A549 (cell line): ENCODE measurements around the gene TMEM106B. TPM values are rescaled to one million over a fixed set of nuclear protein-coding genes. Genes with fewer than 3 reads are reported as not detected.

Source experiments
- ATAC-seq, 2 experiments: fragments of 200-7000 bp in 1 of 2; fragments of >200 bp in 1 of 2; cut with Nextera tagmentation in 1 of 2; cut with Tn5 transposase in 1 of 2; 3 replicates each; pipeline versions ENCODE4 v1.8.0 to v1.9.1; 2018 to 2020; ENCODE audit warnings: mild to moderate bottlenecking in 1 of 2, moderate library complexity in 1 of 2
- CTCF ChIA-PET: fragments of 300-600 bp; sonication (Branson Sonifier 250); formaldehyde crosslinking; extraction: SDS; loops from one replicate; lab custom pipeline; 2021; ENCODE audit warnings: antibody characterized with exemption, inconsistent platforms; lab: Yijun Ruan, JAX
- POLR2A ChIA-PET: fragments of 350-600 bp; formaldehyde crosslinking; extraction: SDS; loops from one replicate; lab custom pipeline; 2021; ENCODE audit warnings: antibody characterized with exemption, inconsistent platforms; lab: Yijun Ruan, JAX
- DNase-seq, 2 experiments: peaks; one replicate each; pipeline versions ENCODE4 v3.0.0 to v3.0.0-alpha.2; 2011 to 2016; ENCODE audit warnings: low read depth in 1 of 2, low spot score in 1 of 2
- FAIRE-seq: peaks from 2 replicates; lab custom pipeline; 2011; peaks lifted over from hg19 to GRCh38; lab: Jason Lieb, UNC
- H3K27ac ChIP-seq, 2 experiments: fragments of >200 bp; sonication (Bioruptor Twin); formaldehyde crosslinking; 3 replicates each; pipeline ENCODE4 v1.5.1; 2016 to 2017
- H3K4me1 ChIP-seq: fragments of >200 bp; sonication (Bioruptor Twin); formaldehyde crosslinking; 3 replicates; pipeline ENCODE4 v1.6.1; 2016
- H3K4me2 ChIP-seq: fragments of >200 bp; sonication (Bioruptor Twin); formaldehyde crosslinking; 3 replicates; pipeline ENCODE4 v1.6.1; 2016
- H3K4me3 ChIP-seq: fragments of >200 bp; sonication (Bioruptor Twin); formaldehyde crosslinking; 3 replicates; pipeline ENCODE4 v1.5.1; 2016
- H3K9me3 ChIP-seq: fragments of >200 bp; sonication (Bioruptor Twin); formaldehyde crosslinking; 3 replicates; pipeline ENCODE4 v1.6.1; 2016
- CEBPB ChIP-seq, 2 experiments: fragments of >200 bp in 1 of 2; sonication (Bioruptor Twin) in 1 of 2; formaldehyde crosslinking in 1 of 2; IDR thresholded peaks; 2 replicates each; pipeline ENCODE4 v1.6.1; 2012 to 2016
- CHD2 ChIP-seq: fragments of 150-350 bp; IDR thresholded peaks from 2 replicates; pipeline ENCODE4 v1.6.1; 2014; ENCODE audit warnings: low read length; ENCODE audit not compliant: partially characterized antibody
- CTCF ChIP-seq: fragments of >200 bp; sonication (Bioruptor Twin); formaldehyde crosslinking; IDR thresholded peaks from 3 replicates; pipeline ENCODE4 v1.5.1; 2016
- ESRRA ChIP-seq: fragments of 150-350 bp; IDR thresholded peaks from 2 replicates; pipeline ENCODE4 v1.6.1; 2014; ENCODE audit warnings: mild to moderate bottlenecking, low read length, borderline replicate concordance
- HOXB13 ChIP-seq: fragments of 250-450 bp; sonication (Bioruptor Pico); IDR thresholded peaks from 2 replicates; pipeline ENCODE4 v1.5.0; 2020; ENCODE audit warnings: low read depth, mild to moderate bottlenecking, moderate library complexity
- HOXB5 ChIP-seq: fragments of 250-450 bp; sonication (Bioruptor Pico); IDR thresholded peaks from 2 replicates; pipeline ENCODE4 v1.5.0; 2020; ENCODE audit warnings: mild to moderate bottlenecking, moderate library complexity
- JUN ChIP-seq, 2 experiments: fragments of >200 bp; sonication (Bioruptor Twin); formaldehyde crosslinking; IDR thresholded peaks; 2 replicates in 1 of 2; 3 replicates in 1 of 2; pipeline ENCODE4 v1.6.1; 2016 to 2017
- KDM1A ChIP-seq: fragments of 200-600 bp; sonication (generic); IDR thresholded peaks from 2 replicates; pipeline ENCODE4 v1.6.1; 2016; ENCODE audit warnings: low read depth, mild to moderate bottlenecking
- KDM5A ChIP-seq: fragments of 200-600 bp; sonication (generic); IDR thresholded peaks from 2 replicates; pipeline ENCODE4 v1.6.1; 2016; ENCODE audit warnings: antibody characterized with exemption, mild to moderate bottlenecking
- NPAS2 ChIP-seq: fragments of 250-450 bp; sonication (Bioruptor Pico); IDR thresholded peaks from 2 replicates; pipeline ENCODE4 v1.8.0; 2022; ENCODE audit warnings: mild to moderate bottlenecking, moderate library complexity, borderline replicate concordance
- NR3C1 ChIP-seq: fragments of >200 bp; sonication (Bioruptor Twin); formaldehyde crosslinking; IDR thresholded peaks from 3 replicates; pipeline ENCODE4 v1.6.1; 2017
- PHF8 ChIP-seq: fragments of 200-600 bp; sonication (generic); IDR thresholded peaks from 2 replicates; pipeline ENCODE4 v1.6.1; 2016; ENCODE audit warnings: low read depth, mild to moderate bottlenecking, antibody characterized with exemption, moderate library complexity, borderline replicate concordance
- RAD21 ChIP-seq, 2 experiments: fragments of >200 bp in 1 of 2; sonication (Bioruptor Twin) in 1 of 2; formaldehyde crosslinking in 1 of 2; IDR thresholded peaks in 1 of 2; conservative IDR thresholded peaks in 1 of 2; 2 replicates in 1 of 2; 3 replicates in 1 of 2; pipeline ENCODE4 v1.6.1; 2012 to 2018; ENCODE audit warnings: inconsistent platforms in 1 of 2
- RNF2 ChIP-seq: fragments of 200-600 bp; sonication (generic); IDR thresholded peaks from 2 replicates; pipeline ENCODE4 v1.6.1; 2016; ENCODE audit warnings: low read depth, mild to moderate bottlenecking, antibody characterized with exemption, moderate library complexity, borderline replicate concordance
- SREBF2 ChIP-seq: fragments of 450-650 bp; IDR thresholded peaks from 2 replicates; pipeline ENCODE4 v1.6.1; 2014; ENCODE audit warnings: mild to moderate bottlenecking, moderate library complexity
- TFCP2L1 ChIP-seq: fragments of 250-450 bp; sonication (Bioruptor Pico); IDR thresholded peaks from 2 replicates; pipeline ENCODE4 v1.5.0; 2021; ENCODE audit warnings: mild to moderate bottlenecking
- ZC3H11A ChIP-seq: fragments of 450-650 bp; IDR thresholded peaks from 2 replicates; pipeline ENCODE4 v1.6.1; 2014; ENCODE audit warnings: antibody characterized with exemption, mild to moderate bottlenecking
- ZFP36 ChIP-seq: fragments of 450-650 bp; IDR thresholded peaks from 2 replicates; pipeline ENCODE4 v1.6.1; 2014; ENCODE audit warnings: borderline replicate concordance; ENCODE audit not compliant: partially characterized antibody
- WGBS: methylation state at CpG from one replicate; pipeline ENCODE4 v1.1.6; 2017; ENCODE audit errors: missing lambda C conversion rate; 5-methylcytosine and 5-hydroxymethylcytosine counted together
- polyA plus RNA-seq, 4 experiments: library from polyadenylated mRNA; depleted of rRNA in 3 of 4; stranded (reverse); fragments of >200 nt; fragmentation: RNase III in 1 of 4; extraction: RNeasy Plus Mini Kit Qiagen cat#74134 plus additional on column Dnase treatment in 1 of 4; gene quantifications; 2 replicates in 3 of 4; 3 replicates in 1 of 4; pipeline ENCODE4 v1.2.3, GENCODE V29; 2011 to 2017
- TF ChIP-seq, protein P1 (sequence below): fragments of 250-450 bp; sonication (Bioruptor Pico); IDR thresholded peaks from 2 replicates; pipeline ENCODE4 v1.5.0; 2021; ENCODE audit warnings: mild to moderate bottlenecking, moderate library complexity, borderline replicate concordance
- TF ChIP-seq, protein P2 (sequence below): fragments of 250-450 bp; sonication (Bioruptor Pico); IDR thresholded peaks from 2 replicates; pipeline ENCODE4 v1.5.0; 2020; ENCODE audit warnings: low read depth, mild to moderate bottlenecking, moderate library complexity
- TF ChIP-seq, protein P3 (sequence below): fragments of >200 bp; sonication (Bioruptor Twin); formaldehyde crosslinking; IDR thresholded peaks from 3 replicates; pipeline ENCODE4 v1.6.1; 2016

The TMEM106B gene
- polyA plus RNA-seq, 2 of the 4 experiments (the other 2 are of a cell fraction) = 70.9 to 123 TPM

- H3K4me1 ChIP-seq = no peaks in the 10 kb centered on the region
- CTCF ChIA-PET = interaction anchor here (0.9 kb wide), 1 partner anchor 48 kb away, joined by 3 read pairs; no protein-coding TSS in a partner anchor
- no peaks in the 10 kb centered on the region for H3K9me3 ChIP-seq
- POLR2A ChIA-PET = no interaction called here
- no peak overlapping the region for H3K4me2 ChIP-seq
- WGBS = 19% methylated on average over 1 of the region's 1 CpG
- peak; percentile 23 for FAIRE-seq
- H3K4me3 ChIP-seq = no peak overlapping the region
- no peak for TF ChIP-seq CEBPB (IDR thresholded peaks at IDR 0.05)
- TF ChIP-seq, protein P1, sequence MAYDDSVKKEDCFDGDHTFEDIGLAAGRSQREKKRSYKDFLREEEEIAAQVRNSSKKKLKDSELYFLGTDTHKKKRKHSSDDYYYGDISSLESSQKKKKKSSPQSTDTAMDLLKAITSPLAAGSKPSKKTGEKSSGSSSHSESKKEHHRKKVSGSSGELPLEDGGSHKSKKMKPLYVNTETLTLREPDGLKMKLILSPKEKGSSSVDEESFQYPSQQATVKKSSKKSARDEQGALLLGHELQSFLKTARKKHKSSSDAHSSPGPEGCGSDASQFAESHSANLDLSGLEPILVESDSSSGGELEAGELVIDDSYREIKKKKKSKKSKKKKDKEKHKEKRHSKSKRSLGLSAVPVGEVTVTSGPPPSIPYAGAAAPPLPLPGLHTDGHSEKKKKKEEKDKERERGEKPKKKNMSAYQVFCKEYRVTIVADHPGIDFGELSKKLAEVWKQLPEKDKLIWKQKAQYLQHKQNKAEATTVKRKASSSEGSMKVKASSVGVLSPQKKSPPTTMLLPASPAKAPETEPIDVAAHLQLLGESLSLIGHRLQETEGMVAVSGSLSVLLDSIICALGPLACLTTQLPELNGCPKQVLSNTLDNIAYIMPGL = no peak
- DNase-seq = no peak
- ATAC-seq = no peak
- no peak overlapping the region for H3K27ac ChIP-seq
Measured at GRCh38 chr7:12287901-12288300, 76.8 kb downstream of the TMEM106B start.

GRCh38 chr7:12289996-12290395, 78.9 kb downstream of the TMEM106B start:
- no peak for FAIRE-seq
- Histone ChIP-seq H3K4me3 (no peak overlapping the region), H3K4me2 (no peak overlapping the region), H3K4me1 (no peaks in the 10 kb centered on the region), H3K9me3 (no peaks in the 10 kb centered on the region), H3K27ac (no peak overlapping the region)
- DNase-seq = no peak
- ATAC-seq = no peak
- TF ChIP-seq, protein P2, sequence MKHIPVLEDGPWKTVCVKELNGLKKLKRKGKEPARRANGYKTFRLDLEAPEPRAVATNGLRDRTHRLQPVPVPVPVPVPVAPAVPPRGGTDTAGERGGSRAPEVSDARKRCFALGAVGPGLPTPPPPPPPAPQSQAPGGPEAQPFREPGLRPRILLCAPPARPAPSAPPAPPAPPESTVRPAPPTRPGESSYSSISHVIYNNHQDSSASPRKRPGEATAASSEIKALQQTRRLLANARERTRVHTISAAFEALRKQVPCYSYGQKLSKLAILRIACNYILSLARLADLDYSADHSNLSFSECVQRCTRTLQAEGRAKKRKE (CRISPR knock-in tag) = no peak
- no peak for TF ChIP-seq NR3C1
- TF ChIP-seq RAD21 (conservative IDR thresholded peaks at IDR 0.05 in 1 of 2, IDR thresholded peaks at IDR 0.05 in 1 of 2) = no peak
- TF ChIP-seq HOXB5 (CRISPR knock-in tag) = no peak
- TF ChIP-seq HOXB13 = no peak
- no peak for TF ChIP-seq KDM5A
- TF ChIP-seq ZFP36 = no peak
- WGBS = 73% methylated on average over 5 of the region's 6 CpGs
- ChIA-PET POLR2A (no interaction called here), CTCF (interaction anchor here (0.9 kb wide), 1 partner anchor 454 kb away, joined by 3 read pairs; no protein-coding TSS in a partner anchor)

DNA sequence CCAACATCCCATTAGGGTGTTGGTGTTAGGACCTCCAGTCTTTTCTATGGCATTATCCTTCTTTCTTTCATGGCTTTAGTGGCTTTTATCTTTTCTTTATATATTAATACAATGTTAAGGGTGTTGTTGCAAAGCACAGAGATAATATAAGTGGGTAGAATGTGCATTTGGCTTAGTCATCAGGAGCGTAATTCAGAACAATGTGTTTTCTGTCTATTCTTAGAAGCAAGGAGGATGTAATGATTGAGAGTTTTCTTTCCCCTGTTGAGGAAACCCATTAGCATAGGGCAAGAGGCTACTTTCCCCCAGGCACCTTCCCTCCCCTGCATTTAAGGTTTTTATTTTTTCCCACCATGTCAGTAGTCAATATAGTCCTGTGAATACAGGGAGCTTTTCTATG, 79.7 kb downstream of the TMEM106B start:
- Histone ChIP-seq H3K4me2 (no peak overlapping the region), H3K4me1 (no peaks in the 10 kb centered on the region), H3K4me3 (no peak overlapping the region), H3K27ac (no peak overlapping the region), H3K9me3 (no peaks in the 10 kb centered on the region)
- TF ChIP-seq TFCP2L1 (no peak), RAD21 (conservative IDR thresholded peaks at IDR 0.05 in 1 of 2, IDR thresholded peaks at IDR 0.05 in 1 of 2) (no peak), NPAS2 (CRISPR knock-in tag) (no peak), ESRRA (no peak), CHD2 (no peak), KDM5A (no peak), ZC3H11A (no peak), KDM1A (no peak), SREBF2 (no peak), RNF2 (no peak)
- WGBS = 97% methylated on average over 1 of the region's 1 CpG
- ChIA-PET CTCF (interaction anchor here (1.2 kb wide), 1 partner anchor 41 kb away, joined by 3 read pairs; no protein-coding TSS in a partner anchor), POLR2A (no interaction called here)
- FAIRE-seq (no peak), DNase-seq (no peak), ATAC-seq (no peak)

- Histone ChIP-seq H3K4me1 (no peaks in the 10 kb centered on the region), H3K4me3 (no peak overlapping the region), H3K4me2 (no peak overlapping the region), H3K27ac (no peak overlapping the region), H3K9me3 (no peaks in the 10 kb centered on the region)
- TF ChIP-seq JUN (IDR thresholded peaks at IDR 0.05) (no peak), RAD21 (conservative IDR thresholded peaks at IDR 0.05 in 1 of 2, IDR thresholded peaks at IDR 0.05 in 1 of 2) (peak in 1 of 2 experiments; percentile 38; a peak in 2 of 5 replicates), HOXB13 (no peak), CTCF (peak; percentile 3; the same call in 2 of the 3 replicates), PHF8 (no peak), CHD2 (no peak)
- TF ChIP-seq, protein P3, sequence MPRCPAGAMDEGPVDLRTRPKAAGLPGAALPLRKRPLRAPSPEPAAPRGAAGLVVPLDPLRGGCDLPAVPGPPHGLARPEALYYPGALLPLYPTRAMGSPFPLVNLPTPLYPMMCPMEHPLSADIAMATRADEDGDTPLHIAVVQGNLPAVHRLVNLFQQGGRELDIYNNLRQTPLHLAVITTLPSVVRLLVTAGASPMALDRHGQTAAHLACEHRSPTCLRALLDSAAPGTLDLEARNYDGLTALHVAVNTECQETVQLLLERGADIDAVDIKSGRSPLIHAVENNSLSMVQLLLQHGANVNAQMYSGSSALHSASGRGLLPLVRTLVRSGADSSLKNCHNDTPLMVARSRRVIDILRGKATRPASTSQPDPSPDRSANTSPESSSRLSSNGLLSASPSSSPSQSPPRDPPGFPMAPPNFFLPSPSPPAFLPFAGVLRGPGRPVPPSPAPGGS = no peak
- FAIRE-seq (no peak), DNase-seq (peak in 1 of 2 experiments; percentile 18), ATAC-seq (peak in 1 of 2 experiments; percentile 44; a peak in 2 of 6 replicates)
- ChIA-PET CTCF (interaction anchor here (1.2 kb wide), 2 partner anchors 9 to 40 kb away, joined by 3 to 4 read pairs; no protein-coding TSS in a partner anchor), POLR2A (no interaction called here)
- WGBS = 17% methylated on average over 1 of the region's 1 CpG
Measured at GRCh38 chr7:12291870-12292269, 80.8 kb downstream of the TMEM106B start.
